Omental fat pad (tissue), 4 donors: ENCODE measurements around the gene OSBPL8. TPM values are rescaled to one million over a fixed set of nuclear protein-coding genes. Genes with fewer than 3 reads are reported as not detected.

Source experiments
- ATAC-seq: fragments of 150-250 bp; one replicate; pipeline ENCODE4 v1.9.1; 2016; ENCODE audit warnings: mild to moderate bottlenecking, moderate library complexity; ENCODE audit not compliant: low FRiP score
- DNase-seq: peaks from one replicate; pipeline ENCODE4 v3.0.0-alpha.2; 2019; ENCODE audit warnings: low spot score
- CTCF ChIP-seq, 3 donors: fragments of 450-650 bp; IDR thresholded peaks; one replicate each; pipeline ENCODE4 v1.5.1; 2016 to 2017; ENCODE audit warnings: antibody characterized with exemption in 3 of 3, mild to moderate bottlenecking in 3 of 3, moderate library complexity in 2 of 3
- total RNA-seq, 4 donors: library from RNA; depleted of rRNA; stranded (reverse); fragments of >200 nt; gene quantifications; one replicate each; pipeline ENCODE4 v1.1.0, GENCODE V29; 2016

OSBPL8 gene
- total RNA-seq, 4 donors from 2014 or later: 52.6 to 76.8 (median 65.2) TPM

- ATAC-seq (no peak), DNase-seq (no peak)
- TF ChIP-seq CTCF (IDR thresholded peaks at IDR 0.05): no peak
Observed at GRCh38 chr12:76568888-76569551, 9.4 kb upstream of the OSBPL8 start.

DNA sequence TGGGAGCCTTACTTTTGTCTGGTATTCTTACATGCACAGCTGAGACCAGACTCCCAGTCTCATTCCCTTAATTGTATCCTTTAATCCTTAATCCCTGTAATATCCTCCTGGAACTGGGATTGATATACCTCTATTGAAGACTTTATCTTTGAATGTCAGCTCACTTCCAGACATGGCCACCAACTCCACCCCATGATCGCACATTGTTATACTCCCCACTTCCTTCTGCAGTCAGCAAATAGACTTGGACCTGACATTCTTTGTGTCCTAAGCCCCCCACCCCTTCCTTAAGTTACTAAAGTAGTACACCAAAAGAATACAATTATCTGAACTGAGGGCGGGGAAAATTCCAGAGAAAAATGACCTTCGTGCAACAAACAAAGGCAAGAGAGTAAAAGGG, 8.6 kb upstream of the OSBPL8 start:
- DNase-seq (no peak), ATAC-seq (no peak)
- no peak for TF ChIP-seq CTCF (IDR thresholded peaks at IDR 0.05)

DNA sequence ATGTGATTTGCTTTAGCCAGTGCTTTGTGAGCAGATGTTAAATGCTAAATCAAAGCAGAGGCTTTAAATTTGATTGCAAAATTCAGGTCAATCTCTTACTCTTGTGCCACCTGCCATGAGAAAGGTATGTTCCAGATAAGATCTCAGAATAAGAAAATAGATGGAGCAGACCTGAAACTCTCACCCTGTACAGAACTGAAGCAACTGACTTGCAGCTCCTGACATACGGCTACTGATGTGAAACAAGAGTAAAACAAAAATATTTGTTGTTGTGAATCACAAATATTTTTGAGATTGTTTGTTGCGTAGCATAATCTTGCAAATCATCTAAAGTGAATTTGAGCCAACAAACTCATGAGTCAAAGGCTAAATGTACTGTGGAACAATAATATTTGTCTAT, 3.5 kb upstream of the OSBPL8 start:
- no peak for ATAC-seq
- DNase-seq: no peak
- TF ChIP-seq CTCF (IDR thresholded peaks at IDR 0.05): no peak

GRCh38 chr12:76562130-76562529, 2.6 kb upstream of the OSBPL8 start:
- DNase-seq: no peak
- no peak for TF ChIP-seq CTCF (IDR thresholded peaks at IDR 0.05)

GRCh38 chr12:76560086-76560491, 518 bp upstream of the OSBPL8 start:
- DNase-seq (no peak), ATAC-seq (no peak)
- no peak for TF ChIP-seq CTCF (IDR thresholded peaks at IDR 0.05)

More at GRCh38 chr12:76562130-76562529, 2.6 kb upstream of the OSBPL8 start:
- no peak for ATAC-seq

DNA sequence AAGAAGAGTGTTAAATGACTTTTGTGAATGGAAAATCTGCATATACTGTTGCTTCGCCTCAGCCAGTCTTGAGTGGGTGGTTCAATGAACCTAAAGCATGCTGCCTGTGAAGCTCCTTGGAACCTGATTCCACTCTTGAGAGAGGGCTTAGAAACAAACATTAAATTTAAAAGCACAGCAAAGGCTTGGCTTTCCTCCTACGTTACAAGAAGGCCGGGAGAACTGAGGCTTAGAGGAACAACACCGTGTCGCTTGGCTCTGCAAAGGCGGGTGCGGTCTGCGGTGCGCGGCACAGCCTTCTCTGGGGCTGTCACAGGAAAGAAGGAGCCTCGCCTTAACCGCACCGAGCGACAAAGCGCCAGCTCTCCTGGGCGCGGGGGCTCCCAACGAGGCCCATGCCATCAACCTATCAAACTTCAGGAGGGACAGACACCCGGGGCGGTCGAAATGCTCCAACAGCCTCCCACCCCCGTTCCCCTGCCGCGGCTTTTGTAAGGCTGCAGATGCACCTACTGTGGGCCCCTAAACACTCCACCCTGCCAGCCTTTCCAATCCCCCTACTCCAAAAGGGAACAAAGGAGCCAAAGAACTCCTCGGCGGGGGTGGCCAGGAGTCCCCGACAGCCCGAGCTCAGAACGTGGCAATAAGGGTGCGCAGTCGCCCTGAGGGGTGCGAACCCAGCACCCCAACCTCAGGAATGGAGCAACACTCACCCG, 729 bp downstream of the OSBPL8 start:
- no peak for TF ChIP-seq CTCF (IDR thresholded peaks at IDR 0.05)
- DNase-seq: no peak
- ATAC-seq: peak; percentile 67

DNA sequence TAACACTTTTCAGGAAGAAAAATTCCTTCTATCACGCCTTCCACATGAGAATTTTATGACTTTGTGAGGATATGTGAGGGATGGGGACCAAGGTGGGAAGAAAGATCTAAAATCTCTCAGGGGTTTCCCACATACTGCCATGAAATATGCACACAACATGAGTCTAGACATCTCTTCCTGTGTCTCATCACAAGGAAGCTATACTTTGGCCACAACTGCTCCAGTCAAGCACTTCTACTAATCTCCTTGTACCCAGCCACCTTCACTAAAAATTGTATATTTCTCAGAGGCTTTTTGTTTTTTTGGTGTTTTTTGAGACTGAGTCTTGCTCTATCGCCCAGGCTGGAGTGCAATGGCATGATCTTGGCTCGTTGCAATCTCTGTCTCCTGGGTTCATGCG, 3.2 kb downstream of the OSBPL8 start:
- DNase-seq (no peak), ATAC-seq (no peak)
- TF ChIP-seq CTCF (IDR thresholded peaks at IDR 0.05): no peak
